HepG2 (cell line): ENCODE results near the gene SLC39A1. TPM values are rescaled to one million over a fixed set of nuclear protein-coding genes. Genes with fewer than 3 reads are reported as not detected.
A peak's percentile ranks its signal among the peaks of the same experiment; 100 is the strongest.

ENCODE experiments used
- CCDC6 ChIP-seq: sonication (generic); formaldehyde crosslinking; IDR thresholded peaks from 2 replicates; pipeline ENCODE4 v1.8.1; 2022; ENCODE audit warnings: mild to moderate bottlenecking, missing genetic modification reagents, moderate library complexity
- ETV6 ChIP-seq: sonication (generic); formaldehyde crosslinking; conservative IDR thresholded peaks from 2 replicates; pipeline ENCODE4 v1.4.0; 2020; ENCODE audit warnings: missing genetic modification reagents
- KMT2A ChIP-seq: sonication (generic); formaldehyde crosslinking; IDR thresholded peaks from 2 replicates; pipeline ENCODE4 v1.4.0; 2020; ENCODE audit warnings: missing genetic modification reagents
- TOPORS ChIP-seq: sonication (generic); formaldehyde crosslinking; IDR thresholded peaks from 2 replicates; pipeline ENCODE4 v1.8.0; 2023; ENCODE audit warnings: mild to moderate bottlenecking, missing genetic modification reagents
- XBP1 ChIP-seq: sonication (generic); formaldehyde crosslinking; IDR thresholded peaks from 2 replicates; pipeline ENCODE4 v1.5.0; 2020; ENCODE audit warnings: missing genetic modification reagents
- ZNF333 ChIP-seq: sonication (generic); formaldehyde crosslinking; IDR thresholded peaks from 2 replicates; pipeline ENCODE4 v1.4.0; 2020; ENCODE audit warnings: mild to moderate bottlenecking, missing genetic modification reagents, borderline replicate concordance
- ZNF441 ChIP-seq: sonication (generic); formaldehyde crosslinking; IDR thresholded peaks from 2 replicates; pipeline ENCODE4 v1.7.0; 2021; ENCODE audit warnings: missing genetic modification reagents, borderline replicate concordance
- ZNF878 ChIP-seq: sonication (generic); formaldehyde crosslinking; IDR thresholded peaks from 2 replicates; pipeline ENCODE4 v1.8.1; 2023; ENCODE audit warnings: mild to moderate bottlenecking, missing genetic modification reagents, moderate library complexity
- polyA plus RNA-seq, 8 experiments: library from polyadenylated mRNA; depleted of rRNA in 3 of 8; stranded (reverse) in 7 of 8; unstranded in 1 of 8; fragments of >200 nt; fragmentation: Illumina TruSeq in 4 of 8; extraction: Trizol in 4 of 8; gene quantifications; 2 replicates each; pipeline versions ENCODE4 v1.2.1 to v1.2.3, GENCODE V29; 2011 to 2016; ENCODE audit warnings: low read depth in 4 of 8, missing spikeins in 1 of 8, mixed read lengths in 1 of 8; ENCODE audit not compliant: insufficient read depth in 1 of 8
- total RNA-seq, 5 experiments: library from RNA; depleted of rRNA; stranded (reverse); fragments of >200 nt; fragmentation: Illumina TruSeq; extraction: Trizol; gene quantifications; 2 replicates each; pipeline ENCODE4 v1.2.3, GENCODE V29; 2016; ENCODE audit warnings: low read depth in 1 of 5
- TF ChIP-seq, protein P1 (sequence below), 2 experiments: fragments of 450-650 bp in 1 of 2; sonication (generic) in 1 of 2; formaldehyde crosslinking in 1 of 2; IDR thresholded peaks; 2 replicates each; pipeline versions ENCODE4 v1.6.1 to v1.8.0; 2016 to 2022; ENCODE audit warnings: antibody characterized with exemption in 1 of 2, mild to moderate bottlenecking in 1 of 2, missing genetic modification reagents in 1 of 2
- TF ChIP-seq, protein P2 (sequence below): sonication (generic); formaldehyde crosslinking; IDR thresholded peaks from 2 replicates; pipeline ENCODE4 v1.8.0; 2023; ENCODE audit warnings: mild to moderate bottlenecking, missing genetic modification reagents
- TF ChIP-seq, protein P3 (sequence below): sonication (generic); formaldehyde crosslinking; IDR thresholded peaks from 2 replicates; pipeline ENCODE4 v1.4.0; 2020; ENCODE audit warnings: missing genetic modification reagents, mild to moderate bottlenecking, borderline replicate concordance

Gene SLC39A1
- total and polyA plus RNA-seq, 2 of the 13 experiments (the other 11 are each of a cell fraction or from before 2014, with no cell fraction given), result 71.2 to 78.4 TPM

DNA sequence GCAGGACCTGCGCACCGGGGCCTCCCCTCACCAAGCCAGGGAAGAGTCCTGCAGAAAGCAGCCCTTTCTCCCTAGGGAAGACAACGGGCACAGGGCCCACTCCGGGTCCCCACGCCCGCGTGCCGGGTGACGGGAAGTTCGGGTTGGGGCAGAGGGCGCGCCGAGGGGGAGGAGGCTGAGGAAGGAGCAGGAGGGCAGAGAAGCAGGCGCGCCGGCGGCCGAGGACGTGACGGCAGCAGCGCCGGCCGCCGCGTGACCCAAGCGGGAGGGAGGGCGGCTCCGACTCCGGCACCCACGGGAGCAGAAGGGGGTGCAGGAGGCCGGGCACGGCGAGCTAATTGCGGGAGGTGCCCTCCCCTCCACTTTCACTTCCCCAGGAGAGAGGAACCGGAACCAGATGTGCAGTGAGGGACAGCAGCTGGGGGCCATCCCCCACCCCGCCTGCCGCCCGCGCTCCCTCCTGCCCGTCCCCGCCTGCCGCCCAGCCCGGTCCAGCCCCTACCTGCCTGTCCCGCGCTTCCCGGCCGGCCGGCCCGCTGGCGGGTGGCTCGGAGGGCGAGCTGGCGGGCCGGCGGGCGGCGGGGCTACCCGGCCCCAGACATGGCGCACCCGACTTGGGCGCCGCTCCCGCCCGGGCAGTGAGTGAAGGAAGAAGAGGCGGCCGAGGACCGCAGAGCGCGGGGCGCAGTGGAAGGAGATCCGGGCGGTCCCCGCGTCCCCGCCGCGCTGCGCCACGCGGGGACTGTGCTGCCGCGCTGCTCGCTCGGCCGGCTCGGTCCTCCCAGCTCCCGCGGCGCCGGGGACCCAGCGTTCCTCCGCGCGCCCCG is 17.3 kb downstream of the SLC39A1 start (continued):
- TF ChIP-seq, protein P1, sequence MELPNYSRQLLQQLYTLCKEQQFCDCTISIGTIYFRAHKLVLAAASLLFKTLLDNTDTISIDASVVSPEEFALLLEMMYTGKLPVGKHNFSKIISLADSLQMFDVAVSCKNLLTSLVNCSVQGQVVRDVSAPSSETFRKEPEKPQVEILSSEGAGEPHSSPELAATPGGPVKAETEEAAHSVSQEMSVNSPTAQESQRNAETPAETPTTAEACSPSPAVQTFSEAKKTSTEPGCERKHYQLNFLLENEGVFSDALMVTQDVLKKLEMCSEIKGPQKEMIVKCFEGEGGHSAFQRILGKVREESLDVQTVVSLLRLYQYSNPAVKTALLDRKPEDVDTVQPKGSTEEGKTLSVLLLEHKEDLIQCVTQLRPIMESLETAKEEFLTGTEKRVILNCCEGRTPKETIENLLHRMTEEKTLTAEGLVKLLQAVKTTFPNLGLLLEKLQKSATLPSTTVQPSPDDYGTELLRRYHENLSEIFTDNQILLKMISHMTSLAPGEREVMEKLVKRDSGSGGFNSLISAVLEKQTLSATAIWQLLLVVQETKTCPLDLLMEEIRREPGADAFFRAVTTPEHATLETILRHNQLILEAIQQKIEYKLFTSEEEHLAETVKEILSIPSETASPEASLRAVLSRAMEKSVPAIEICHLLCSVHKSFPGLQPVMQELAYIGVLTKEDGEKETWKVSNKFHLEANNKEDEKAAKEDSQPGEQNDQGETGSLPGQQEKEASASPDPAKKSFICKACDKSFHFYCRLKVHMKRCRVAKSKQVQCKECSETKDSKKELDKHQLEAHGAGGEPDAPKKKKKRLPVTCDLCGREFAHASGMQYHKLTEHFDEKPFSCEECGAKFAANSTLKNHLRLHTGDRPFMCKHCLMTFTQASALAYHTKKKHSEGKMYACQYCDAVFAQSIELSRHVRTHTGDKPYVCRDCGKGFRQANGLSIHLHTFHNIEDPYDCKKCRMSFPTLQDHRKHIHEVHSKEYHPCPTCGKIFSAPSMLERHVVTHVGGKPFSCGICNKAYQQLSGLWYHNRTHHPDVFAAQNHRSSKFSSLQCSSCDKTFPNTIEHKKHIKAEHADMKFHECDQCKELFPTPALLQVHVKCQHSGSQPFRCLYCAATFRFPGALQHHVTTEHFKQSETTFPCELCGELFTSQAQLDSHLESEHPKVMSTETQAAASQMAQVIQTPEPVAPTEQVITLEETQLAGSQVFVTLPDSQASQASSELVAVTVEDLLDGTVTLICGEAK (IDR thresholded peaks at IDR 0.05), result no peak
- TF ChIP-seq, protein P1 (CRISPR knock-in tag; IDR thresholded peaks at IDR 0.05), result peak; percentile 43; the same call in 1 of the 2 replicates
- TF ChIP-seq ZNF441 (CRISPR knock-in tag) (peak; percentile 58; the same call in 1 of the 2 replicates), KMT2A (CRISPR knock-in tag) (peak; percentile 72; the same call in 1 of the 2 replicates), ZNF878 (CRISPR knock-in tag) (no peak), XBP1 (no peak), CCDC6 (CRISPR knock-in tag) (peak; percentile 26; the same call in 1 of the 2 replicates), ETV6 (CRISPR knock-in tag) (no peak), ZNF333 (0 out of 2 replicates have a peak, but pooled peaks have one; percentile 26), TOPORS (0 out of 2 replicates have a peak, but pooled peaks have one; percentile 15)
- TF ChIP-seq, protein P2, sequence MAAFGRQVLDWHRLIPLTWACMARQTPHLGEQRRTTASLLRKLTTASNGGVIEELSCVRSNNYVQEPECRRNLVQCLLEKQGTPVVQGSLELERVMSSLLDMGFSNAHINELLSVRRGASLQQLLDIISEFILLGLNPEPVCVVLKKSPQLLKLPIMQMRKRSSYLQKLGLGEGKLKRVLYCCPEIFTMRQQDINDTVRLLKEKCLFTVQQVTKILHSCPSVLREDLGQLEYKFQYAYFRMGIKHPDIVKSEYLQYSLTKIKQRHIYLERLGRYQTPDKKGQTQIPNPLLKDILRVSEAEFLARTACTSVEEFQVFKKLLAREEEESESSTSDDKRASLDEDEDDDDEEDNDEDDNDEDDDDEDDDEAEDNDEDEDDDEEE (CRISPR knock-in tag), result 0 out of 2 replicates have a peak, but pooled peaks have one; percentile 31
- TF ChIP-seq, protein P3, sequence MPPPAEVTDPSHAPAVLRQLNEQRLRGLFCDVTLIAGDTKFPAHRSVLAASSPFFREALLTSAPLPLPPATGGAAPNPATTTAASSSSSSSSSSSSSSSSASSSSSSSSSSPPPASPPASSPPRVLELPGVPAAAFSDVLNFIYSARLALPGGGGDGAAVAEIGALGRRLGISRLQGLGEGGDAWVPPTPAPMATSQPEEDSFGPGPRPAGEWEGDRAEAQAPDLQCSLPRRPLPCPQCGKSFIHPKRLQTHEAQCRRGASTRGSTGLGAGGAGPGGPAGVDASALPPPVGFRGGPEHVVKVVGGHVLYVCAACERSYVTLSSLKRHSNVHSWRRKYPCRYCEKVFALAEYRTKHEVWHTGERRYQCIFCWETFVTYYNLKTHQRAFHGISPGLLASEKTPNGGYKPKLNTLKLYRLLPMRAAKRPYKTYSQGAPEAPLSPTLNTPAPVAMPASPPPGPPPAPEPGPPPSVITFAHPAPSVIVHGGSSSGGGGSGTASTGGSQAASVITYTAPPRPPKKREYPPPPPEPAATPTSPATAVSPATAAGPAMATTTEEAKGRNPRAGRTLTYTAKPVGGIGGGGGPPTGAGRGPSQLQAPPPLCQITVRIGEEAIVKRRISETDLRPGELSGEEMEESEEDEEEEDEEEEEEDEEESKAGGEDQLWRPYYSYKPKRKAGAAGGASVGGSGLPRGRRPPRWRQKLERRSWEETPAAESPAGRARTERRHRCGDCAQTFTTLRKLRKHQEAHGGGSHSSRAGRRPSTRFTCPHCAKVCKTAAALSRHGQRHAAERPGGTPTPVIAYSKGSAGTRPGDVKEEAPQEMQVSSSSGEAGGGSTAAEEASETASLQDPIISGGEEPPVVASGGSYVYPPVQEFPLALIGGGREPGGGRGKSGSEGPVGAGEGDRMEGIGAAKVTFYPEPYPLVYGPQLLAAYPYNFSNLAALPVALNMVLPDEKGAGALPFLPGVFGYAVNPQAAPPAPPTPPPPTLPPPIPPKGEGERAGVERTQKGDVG, result no peak
